ENCODE results near the gene EML6. TPM values are rescaled to one million over a fixed set of nuclear protein-coding genes. Genes with fewer than 3 reads are reported as not detected.

The EML6 gene
- total RNA-seq, 1 experiment from 2014 or later = 6.6 TPM

GRCh38 chr2:54818226-54818625 is 94.8 kb downstream of the EML6 start:
- RAD21 ChIA-PET (ENCODE audit: low non-redundant PET in 1 of 2, low total read pairs in 2 of 2, uncharacterized antibody in 2 of 2, unreplicated experiment in 2 of 2) = no interaction called here
- no TSS peak for BruUV-seq (replicated peaks)

GRCh38 chr2:54820558-54820957 is 97.1 kb downstream of the EML6 start:
- Histone ChIP-seq H3K4me1 (ENCODE audit: control insufficient read depth in 1 of 2, insufficient read depth in 2 of 2, low read length in 2 of 2) (no peaks in the 10 kb centered on the region), H2AFZ (ENCODE audit: low read depth, low read length, poor library complexity, severe bottlenecking) (no peak overlapping the region), H3K27ac (ENCODE audit: low read depth, low read length) (no peak overlapping the region), H3K27me3 (ENCODE audit: insufficient read depth, low read length) (no peaks in the 10 kb centered on the region), H3K9me3 (ENCODE audit: control insufficient read depth in 1 of 2, insufficient read depth in 1 of 2, low read depth in 1 of 2, low read length in 2 of 2) (no peaks in the 10 kb centered on the region), H3K79me2 (ENCODE audit: insufficient read depth, low read length) (no peaks in the 10 kb centered on the region), H4K20me1 (ENCODE audit: insufficient read depth) (no peaks in the 10 kb centered on the region), H3K4me3 (replicated peaks in 1 of 2; ENCODE audit: low read depth in 1 of 2, low read length in 2 of 2) (no peak overlapping the region), H3K9ac (ENCODE audit: low read length) (no peak overlapping the region), H3K36me3 (ENCODE audit: control insufficient read depth in 1 of 2, insufficient read depth in 2 of 2, low read length in 2 of 2) (no peaks in the 10 kb centered on the region), H3K9me2 (ENCODE audit: insufficient read depth) (no peaks in the 10 kb centered on the region), H3K4me2 (ENCODE audit: low read length) (no peak overlapping the region)
- POLR2A ChIA-PET = no interaction called here
- BruUV-seq (replicated peaks) = no TSS peak
- intact Hi-C loops (cut with micrococcal nuclease) = no loop called here
- CTCF ChIA-PET = no interaction called here
- DNase-seq (ENCODE audit: low read depth, low spot score) (no peak), ATAC-seq (no peak)
- RAD21 ChIA-PET (ENCODE audit: low non-redundant PET in 1 of 2, low total read pairs in 2 of 2, uncharacterized antibody in 2 of 2, unreplicated experiment in 2 of 2) = no interaction called here
- no peak for TF ChIP-seq POLR2AphosphoS5 (IDR thresholded peaks at IDR 0.05; ENCODE audit: low read depth, low read length)
- no peak for TF ChIP-seq SRF (IDR thresholded peaks at IDR 0.05; ENCODE audit: low read depth)
- no peak for TF ChIP-seq CBX3 (IDR thresholded peaks at IDR 0.05; ENCODE audit: low read depth)
- no peak for TF ChIP-seq EGR1 (IDR thresholded peaks at IDR 0.05; ENCODE audit: low read depth)
- TF ChIP-seq, protein P1, sequence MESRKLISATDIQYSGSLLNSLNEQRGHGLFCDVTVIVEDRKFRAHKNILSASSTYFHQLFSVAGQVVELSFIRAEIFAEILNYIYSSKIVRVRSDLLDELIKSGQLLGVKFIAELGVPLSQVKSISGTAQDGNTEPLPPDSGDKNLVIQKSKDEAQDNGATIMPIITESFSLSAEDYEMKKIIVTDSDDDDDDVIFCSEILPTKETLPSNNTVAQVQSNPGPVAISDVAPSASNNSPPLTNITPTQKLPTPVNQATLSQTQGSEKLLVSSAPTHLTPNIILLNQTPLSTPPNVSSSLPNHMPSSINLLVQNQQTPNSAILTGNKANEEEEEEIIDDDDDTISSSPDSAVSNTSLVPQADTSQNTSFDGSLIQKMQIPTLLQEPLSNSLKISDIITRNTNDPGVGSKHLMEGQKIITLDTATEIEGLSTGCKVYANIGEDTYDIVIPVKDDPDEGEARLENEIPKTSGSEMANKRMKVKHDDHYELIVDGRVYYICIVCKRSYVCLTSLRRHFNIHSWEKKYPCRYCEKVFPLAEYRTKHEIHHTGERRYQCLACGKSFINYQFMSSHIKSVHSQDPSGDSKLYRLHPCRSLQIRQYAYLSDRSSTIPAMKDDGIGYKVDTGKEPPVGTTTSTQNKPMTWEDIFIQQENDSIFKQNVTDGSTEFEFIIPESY (IDR thresholded peaks at IDR 0.05; ENCODE audit: extremely low read depth, insufficient replicate concordance, low read length) = no peak
- no peak for TF ChIP-seq ELF1 (IDR thresholded peaks at IDR 0.05; ENCODE audit: borderline replicate concordance, low read depth)
- TF ChIP-seq YY1 (IDR thresholded peaks at IDR 0.05; ENCODE audit: extremely low read depth, insufficient replicate concordance, low read depth, low read length) = no peak
- TF ChIP-seq RAD21 (IDR thresholded peaks at IDR 0.05; ENCODE audit: low read depth) = no peak
- no peak for TF ChIP-seq MAX (IDR thresholded peaks at IDR 0.05)
- TF ChIP-seq SP1 (IDR thresholded peaks at IDR 0.05; ENCODE audit: low read depth) = no peak

More at GRCh38 chr2:54818226-54818625, 94.8 kb downstream of the EML6 start:
- no peak for ATAC-seq
- no peak overlapping the region for H3K4me2 ChIP-seq (ENCODE audit: low read length)
- ChIA-PET CTCF (interaction anchor here (1.2 kb wide), 1 partner anchor 20 kb away, joined by 3 read pairs; no protein-coding TSS in a partner anchor), POLR2A (no interaction called here)
- no peak overlapping the region for H3K4me3 ChIP-seq (replicated peaks in 1 of 2; ENCODE audit: low read depth in 1 of 2, low read length in 2 of 2)
- no peaks in the 10 kb centered on the region for H3K36me3 ChIP-seq (ENCODE audit: control insufficient read depth in 1 of 2, insufficient read depth in 2 of 2, low read length in 2 of 2)
- no peak overlapping the region for H2AFZ ChIP-seq (ENCODE audit: low read depth, low read length, poor library complexity, severe bottlenecking)
- TF ChIP-seq EZH2 (IDR thresholded peaks at IDR 0.05) = no peak
- TF ChIP-seq ZNF274 (IDR thresholded peaks at IDR 0.05; ENCODE audit: low read depth, low read length) = no peak
- TF ChIP-seq POLR2AphosphoS5 (IDR thresholded peaks at IDR 0.05; ENCODE audit: low read depth, low read length) = no peak
- no peak for TF ChIP-seq EZH2phosphoT487 (IDR thresholded peaks at IDR 0.05; ENCODE audit: borderline replicate concordance)
- TF ChIP-seq SRF (IDR thresholded peaks at IDR 0.05; ENCODE audit: low read depth) = no peak
- TF ChIP-seq, protein P2, sequence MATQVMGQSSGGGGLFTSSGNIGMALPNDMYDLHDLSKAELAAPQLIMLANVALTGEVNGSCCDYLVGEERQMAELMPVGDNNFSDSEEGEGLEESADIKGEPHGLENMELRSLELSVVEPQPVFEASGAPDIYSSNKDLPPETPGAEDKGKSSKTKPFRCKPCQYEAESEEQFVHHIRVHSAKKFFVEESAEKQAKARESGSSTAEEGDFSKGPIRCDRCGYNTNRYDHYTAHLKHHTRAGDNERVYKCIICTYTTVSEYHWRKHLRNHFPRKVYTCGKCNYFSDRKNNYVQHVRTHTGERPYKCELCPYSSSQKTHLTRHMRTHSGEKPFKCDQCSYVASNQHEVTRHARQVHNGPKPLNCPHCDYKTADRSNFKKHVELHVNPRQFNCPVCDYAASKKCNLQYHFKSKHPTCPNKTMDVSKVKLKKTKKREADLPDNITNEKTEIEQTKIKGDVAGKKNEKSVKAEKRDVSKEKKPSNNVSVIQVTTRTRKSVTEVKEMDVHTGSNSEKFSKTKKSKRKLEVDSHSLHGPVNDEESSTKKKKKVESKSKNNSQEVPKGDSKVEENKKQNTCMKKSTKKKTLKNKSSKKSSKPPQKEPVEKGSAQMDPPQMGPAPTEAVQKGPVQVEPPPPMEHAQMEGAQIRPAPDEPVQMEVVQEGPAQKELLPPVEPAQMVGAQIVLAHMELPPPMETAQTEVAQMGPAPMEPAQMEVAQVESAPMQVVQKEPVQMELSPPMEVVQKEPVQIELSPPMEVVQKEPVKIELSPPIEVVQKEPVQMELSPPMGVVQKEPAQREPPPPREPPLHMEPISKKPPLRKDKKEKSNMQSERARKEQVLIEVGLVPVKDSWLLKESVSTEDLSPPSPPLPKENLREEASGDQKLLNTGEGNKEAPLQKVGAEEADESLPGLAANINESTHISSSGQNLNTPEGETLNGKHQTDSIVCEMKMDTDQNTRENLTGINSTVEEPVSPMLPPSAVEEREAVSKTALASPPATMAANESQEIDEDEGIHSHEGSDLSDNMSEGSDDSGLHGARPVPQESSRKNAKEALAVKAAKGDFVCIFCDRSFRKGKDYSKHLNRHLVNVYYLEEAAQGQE (IDR thresholded peaks at IDR 0.05; ENCODE audit: low read depth) = no peak
- TF ChIP-seq RAD21 (IDR thresholded peaks at IDR 0.05; ENCODE audit: low read depth) = no peak
- H3K9ac ChIP-seq (ENCODE audit: low read length) = no peak overlapping the region
- H3K9me2 ChIP-seq (ENCODE audit: insufficient read depth) = no peaks in the 10 kb centered on the region
- no peak for DNase-seq (ENCODE audit: low read depth, low spot score)
- H3K4me1 ChIP-seq (ENCODE audit: control insufficient read depth in 1 of 2, insufficient read depth in 2 of 2, low read length in 2 of 2) = no peaks in the 10 kb centered on the region
- H3K79me2 ChIP-seq (ENCODE audit: insufficient read depth, low read length) = no peaks in the 10 kb centered on the region
- H3K9me3 ChIP-seq (ENCODE audit: control insufficient read depth in 1 of 2, insufficient read depth in 1 of 2, low read depth in 1 of 2, low read length in 2 of 2) = no peaks in the 10 kb centered on the region
- no peaks in the 10 kb centered on the region for H4K20me1 ChIP-seq (ENCODE audit: insufficient read depth)
- no peaks in the 10 kb centered on the region for H3K27me3 ChIP-seq (ENCODE audit: insufficient read depth, low read length)
- intact Hi-C loops (cut with micrococcal nuclease) = no loop called here
- H3K27ac ChIP-seq (ENCODE audit: low read depth, low read length) = no peak overlapping the region

Measured in HCT116 (cell line).